ENCODE measurements around the gene RNF214.

DNA sequence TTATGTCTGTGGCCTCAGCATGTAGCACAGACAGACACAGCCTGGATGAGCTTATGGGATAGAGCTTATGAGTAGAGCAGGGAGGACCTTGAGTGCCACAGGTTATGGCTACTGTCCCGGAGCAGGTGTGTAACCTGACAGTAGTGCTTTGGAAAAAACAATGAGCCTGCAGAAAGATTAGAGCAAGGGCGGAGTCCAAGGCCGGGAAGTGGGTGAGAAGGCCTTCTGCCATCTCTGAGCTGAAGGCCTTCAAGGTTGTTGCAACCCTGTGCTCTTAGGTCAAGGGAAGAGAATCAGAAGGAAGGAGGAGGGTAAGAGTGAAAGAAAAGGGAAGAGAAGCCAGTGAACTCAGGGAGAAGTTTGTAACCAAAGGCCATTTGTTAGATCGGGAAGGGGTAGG, 37.2 kb upstream of the RNF214 start:
- no peak for TF ChIP-seq POLR2A (IDR thresholded peaks at IDR 0.05)
- TF ChIP-seq, protein P1, sequence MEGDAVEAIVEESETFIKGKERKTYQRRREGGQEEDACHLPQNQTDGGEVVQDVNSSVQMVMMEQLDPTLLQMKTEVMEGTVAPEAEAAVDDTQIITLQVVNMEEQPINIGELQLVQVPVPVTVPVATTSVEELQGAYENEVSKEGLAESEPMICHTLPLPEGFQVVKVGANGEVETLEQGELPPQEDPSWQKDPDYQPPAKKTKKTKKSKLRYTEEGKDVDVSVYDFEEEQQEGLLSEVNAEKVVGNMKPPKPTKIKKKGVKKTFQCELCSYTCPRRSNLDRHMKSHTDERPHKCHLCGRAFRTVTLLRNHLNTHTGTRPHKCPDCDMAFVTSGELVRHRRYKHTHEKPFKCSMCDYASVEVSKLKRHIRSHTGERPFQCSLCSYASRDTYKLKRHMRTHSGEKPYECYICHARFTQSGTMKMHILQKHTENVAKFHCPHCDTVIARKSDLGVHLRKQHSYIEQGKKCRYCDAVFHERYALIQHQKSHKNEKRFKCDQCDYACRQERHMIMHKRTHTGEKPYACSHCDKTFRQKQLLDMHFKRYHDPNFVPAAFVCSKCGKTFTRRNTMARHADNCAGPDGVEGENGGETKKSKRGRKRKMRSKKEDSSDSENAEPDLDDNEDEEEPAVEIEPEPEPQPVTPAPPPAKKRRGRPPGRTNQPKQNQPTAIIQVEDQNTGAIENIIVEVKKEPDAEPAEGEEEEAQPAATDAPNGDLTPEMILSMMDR (IDR thresholded peaks at IDR 0.05), result no peak
